CD14-positive monocyte (primary cell): ENCODE results near the gene SLC19A3. TPM values are rescaled to one million over a fixed set of nuclear protein-coding genes. Genes with fewer than 3 reads are reported as not detected.
"Not testable (repeated sequence)": the region's sequence is repeated elsewhere in the genome, so short reads cannot be mapped to it uniquely, and the experiment has no call there.

Source experiments
- DNase-seq, 3 donors: peaks; one replicate each; pipeline ENCODE4 v3.0.0-alpha.2; 2011 to 2022
- H2AFZ ChIP-seq: 2 replicates; pipeline ENCODE4 v1.6.0; 2012; ENCODE audit warnings: mild to moderate bottlenecking, low read depth, low read length, inconsistent platforms; ENCODE audit not compliant: insufficient read depth, poor library complexity, severe bottlenecking
- H3K27ac ChIP-seq, 2 donors: 1 replicate in 1 of 2; 2 replicates in 1 of 2; pipeline ENCODE4 v1.5.1; 2012 to 2013; ENCODE audit warnings: low read length in 2 of 2, control low read depth in 1 of 2, inconsistent platforms in 1 of 2, low read depth in 1 of 2, mild to moderate bottlenecking in 1 of 2
- H3K27me3 ChIP-seq, 2 donors: one replicate each; pipeline versions ENCODE4 v1.6.0 to v1.6.1; 2011 to 2013; ENCODE audit warnings: low read length in 2 of 2; ENCODE audit not compliant: control insufficient read depth in 2 of 2, insufficient read depth in 2 of 2
- H3K36me3 ChIP-seq, 2 donors: replicated peaks in 1 of 2; 1 replicate in 1 of 2; 2 replicates in 1 of 2; pipeline versions ENCODE4 v1.5.1 to v1.6.1; 2012 to 2013; ENCODE audit warnings: low read length in 2 of 2, control low read depth in 1 of 2, inconsistent platforms in 1 of 2, mild to moderate bottlenecking in 1 of 2; ENCODE audit not compliant: insufficient read depth in 2 of 2, control insufficient read depth in 1 of 2
- H3K4me1 ChIP-seq, 2 donors: 1 replicate in 1 of 2; 2 replicates in 1 of 2; pipeline versions ENCODE4 v1.5.1 to v1.6.1; 2012 to 2013; ENCODE audit warnings: low read length in 2 of 2, control low read depth in 1 of 2, inconsistent platforms in 1 of 2, mild to moderate bottlenecking in 1 of 2, moderate library complexity in 1 of 2; ENCODE audit not compliant: insufficient read depth in 2 of 2, control insufficient read depth in 1 of 2
- H3K4me2 ChIP-seq: replicated peaks from 2 replicates; pipeline ENCODE3; 2012; ENCODE audit warnings: low read length, moderate library complexity, mild to moderate bottlenecking; ENCODE audit not compliant: poor library complexity, severe bottlenecking; ENCODE audit errors: extremely low read depth
- H3K4me3 ChIP-seq, 3 experiments: fragments of 200-600 bp in 1 of 3; sonication (generic) in 1 of 3; replicated peaks in 1 of 3; 1 replicate in 2 of 3; 2 replicates in 1 of 3; pipeline ENCODE4 v1.5.1; 2011 to 2013; ENCODE audit warnings: low read length in 3 of 3, mild to moderate bottlenecking in 3 of 3, control low read depth in 2 of 3, low read depth in 2 of 3, inconsistent platforms in 1 of 3, moderate library complexity in 1 of 3
- H3K79me2 ChIP-seq: 2 replicates; pipeline ENCODE4 v1.6.0; 2012; ENCODE audit warnings: mild to moderate bottlenecking, control low read depth, inconsistent platforms, low read length, moderate library complexity; ENCODE audit not compliant: insufficient read depth
- H3K9ac ChIP-seq: 2 replicates; pipeline ENCODE4 v1.6.0; 2017; ENCODE audit warnings: low read length, mild to moderate bottlenecking; ENCODE audit not compliant: insufficient read depth, poor library complexity, severe bottlenecking
- H3K9me3 ChIP-seq, 2 donors: replicated peaks in 1 of 2; 1 replicate in 1 of 2; 2 replicates in 1 of 2; pipeline versions ENCODE4 v1.5.1 to v1.6.1; 2012 to 2013; ENCODE audit warnings: low read length in 2 of 2, control low read depth in 1 of 2; ENCODE audit not compliant: control insufficient read depth in 1 of 2, insufficient read depth in 1 of 2
- H4K20me1 ChIP-seq: 2 replicates; pipeline ENCODE4 v1.6.0; 2012; ENCODE audit warnings: mild to moderate bottlenecking, low read length, control low read depth, moderate library complexity; ENCODE audit not compliant: insufficient read depth
- H3K27ac Mint-ChIP-seq, 7 donors: one replicate each; pipeline ENCODE4 v1.8.0; 2020; ENCODE audit warnings: mild to moderate bottlenecking in 7 of 7, mixed read lengths in 7 of 7, moderate library complexity in 6 of 7, inconsistent platforms in 2 of 7
- H3K27me3 Mint-ChIP-seq, 3 donors: one replicate each; pipeline ENCODE4 v1.8.0; 2021 to 2022; ENCODE audit warnings: low read depth in 3 of 3, mild to moderate bottlenecking in 3 of 3, mixed read lengths in 3 of 3, moderate library complexity in 3 of 3, inconsistent platforms in 1 of 3
- H3K36me3 Mint-ChIP-seq, 2 donors: one replicate each; pipeline ENCODE4 v1.8.0; 2020; ENCODE audit warnings: mixed read lengths in 2 of 2, inconsistent platforms in 1 of 2, mild to moderate bottlenecking in 1 of 2
- H3K4me1 Mint-ChIP-seq: one replicate; pipeline ENCODE4 v1.8.0; 2020; ENCODE audit warnings: mild to moderate bottlenecking, mixed read lengths
- H3K4me3 Mint-ChIP-seq, 2 donors: one replicate each; pipeline ENCODE4 v1.8.0; 2020; ENCODE audit warnings: mild to moderate bottlenecking in 2 of 2, mixed read lengths in 2 of 2, moderate library complexity in 1 of 2
- H3K9me3 Mint-ChIP-seq, 7 donors: one replicate each; pipeline ENCODE4 v1.8.0; 2020 to 2022; ENCODE audit warnings: mixed read lengths in 7 of 7, mild to moderate bottlenecking in 6 of 7, moderate library complexity in 6 of 7, inconsistent platforms in 2 of 7
- CTCF ChIP-seq: fragments of 200-600 bp; IDR thresholded peaks from one replicate; pipeline ENCODE4 v1.8.0; 2022; ENCODE audit warnings: antibody characterized with exemption, mild to moderate bottlenecking
- WGBS: methylation state at CpG from one replicate; pipeline ENCODE4 v1.1.5; 2013; ENCODE audit warnings: missing lambda C conversion rate; ENCODE audit not compliant: insufficient coverage; 5-methylcytosine and 5-hydroxymethylcytosine counted together
- intact Hi-C, 2 donors: fragments of 100-400 bp; cut with micrococcal nuclease; formaldehyde crosslinking; loops; one replicate each; pipeline versions ENCODE4 v1.15.0 to v1.15.1; 2023
- polyA plus RNA-seq, 3 donors: library from polyadenylated mRNA; depleted of rRNA in 1 of 3; unstranded in 2 of 3; stranded (reverse) in 1 of 3; fragments of 300-500 nt in 2 of 3; fragments of >200 nt in 1 of 3; fragmentation: Illumina TruSeq in 2 of 3; gene quantifications; 1 replicate in 2 of 3; 2 replicates in 1 of 3; pipeline ENCODE4 v1.2.3, GENCODE V29; 2012 to 2021

The SLC19A3 gene
- polyA plus RNA-seq, 3 donors: not detected

GRCh38 chr2:227740705-227741104 lies 22.9 kb upstream of the SLC19A3 start:
- H4K20me1 ChIP-seq, H3K9me3 ChIP-seq, H3K79me2 ChIP-seq, H3K4me3 Mint-ChIP-seq, H3K4me3 ChIP-seq, H3K27ac Mint-ChIP-seq, H2AFZ ChIP-seq, H3K9me3 Mint-ChIP-seq, intact Hi-C loops, H3K9ac ChIP-seq, H3K27ac ChIP-seq, DNase-seq, H3K27me3 ChIP-seq, H3K36me3 ChIP-seq, H3K36me3 Mint-ChIP-seq, H3K27me3 Mint-ChIP-seq, H3K4me2 ChIP-seq, H3K4me1 Mint-ChIP-seq, H3K4me1 ChIP-seq: not testable (repeated sequence)
- TF ChIP-seq CTCF: peak; percentile 15
- no CpG with 5 or more reads among the region's 7 CpGs for WGBS

- Histone ChIP-seq H3K9me3 (no peaks in the 10 kb centered on the region), H3K9ac (no peak overlapping the region), H3K4me2 (no peak overlapping the region), H3K27me3 (peaks cover 0 to 2% of the 10 kb centered on the region in 2 donors), H3K4me3 (no peak overlapping the region), H3K36me3 (no peaks in the 10 kb centered on the region), H3K4me1 (no peaks in the 10 kb centered on the region), H4K20me1 (no peaks in the 10 kb centered on the region), H3K27ac (no peak overlapping the region), H2AFZ (no peak overlapping the region), H3K79me2 (no peaks in the 10 kb centered on the region)
- intact Hi-C loops: no loop called here
- H3K27me3 Mint-ChIP-seq: peaks cover 3 to 7% (median 4%) of the 10 kb centered on the region in 3 donors
- no peak overlapping the region for H3K4me3 Mint-ChIP-seq
- H3K27ac Mint-ChIP-seq: no peak overlapping the region
- TF ChIP-seq CTCF: no peak
- peaks cover 0 to 3% (median 0%) of the 10 kb centered on the region in 7 donors for H3K9me3 Mint-ChIP-seq
- H3K4me1 Mint-ChIP-seq: no peaks in the 10 kb centered on the region
- 100% methylated on average over 6 of the region's 14 CpGs for WGBS
- H3K36me3 Mint-ChIP-seq: no peaks in the 10 kb centered on the region
- no peak for DNase-seq
Observed at GRCh38 chr2:227739351-227739750, 21.5 kb upstream of the SLC19A3 start.
